Peyer's patch (tissue), 4 donors: Measurements from ENCODE around the gene HELLS.

Experiments used
- POLR2A ChIP-seq, 2 donors: fragments of 450-650 bp; IDR thresholded peaks; one replicate each; pipeline ENCODE4 v1.5.1; 2017; ENCODE audit warnings: antibody characterized with exemption in 2 of 2, mild to moderate bottlenecking in 2 of 2, moderate library complexity in 2 of 2
- TF ChIP-seq, protein P1 (sequence below), 6 experiments: fragments of 450-650 bp in 4 of 6; fragments of 200-600 bp in 2 of 6; sonication (generic) in 1 of 6; IDR thresholded peaks; one replicate each; pipeline ENCODE4 v1.5.1; 2017 to 2019; ENCODE audit warnings: antibody characterized with exemption in 6 of 6, mild to moderate bottlenecking in 3 of 6, moderate library complexity in 1 of 6

DNA sequence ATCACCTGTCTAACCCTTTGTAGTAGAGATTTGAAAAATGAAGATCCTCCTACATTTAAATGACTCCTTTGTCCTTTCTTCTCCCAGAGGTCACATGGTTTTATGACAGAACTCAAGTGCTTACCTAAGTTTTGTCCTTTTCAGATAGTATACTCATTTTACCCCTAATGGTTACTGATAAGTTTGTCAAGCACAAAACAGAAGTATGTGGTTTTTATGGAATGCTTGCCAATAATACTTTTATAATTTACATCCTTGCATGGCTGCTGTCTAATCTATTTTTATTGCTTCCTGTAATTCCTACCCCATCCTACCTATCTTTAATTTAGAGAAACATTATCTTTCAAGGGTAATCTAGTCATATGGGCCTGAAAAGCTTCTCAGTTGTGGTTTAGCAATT, 37.5 kb downstream of the HELLS start:
- TF ChIP-seq, protein P1, sequence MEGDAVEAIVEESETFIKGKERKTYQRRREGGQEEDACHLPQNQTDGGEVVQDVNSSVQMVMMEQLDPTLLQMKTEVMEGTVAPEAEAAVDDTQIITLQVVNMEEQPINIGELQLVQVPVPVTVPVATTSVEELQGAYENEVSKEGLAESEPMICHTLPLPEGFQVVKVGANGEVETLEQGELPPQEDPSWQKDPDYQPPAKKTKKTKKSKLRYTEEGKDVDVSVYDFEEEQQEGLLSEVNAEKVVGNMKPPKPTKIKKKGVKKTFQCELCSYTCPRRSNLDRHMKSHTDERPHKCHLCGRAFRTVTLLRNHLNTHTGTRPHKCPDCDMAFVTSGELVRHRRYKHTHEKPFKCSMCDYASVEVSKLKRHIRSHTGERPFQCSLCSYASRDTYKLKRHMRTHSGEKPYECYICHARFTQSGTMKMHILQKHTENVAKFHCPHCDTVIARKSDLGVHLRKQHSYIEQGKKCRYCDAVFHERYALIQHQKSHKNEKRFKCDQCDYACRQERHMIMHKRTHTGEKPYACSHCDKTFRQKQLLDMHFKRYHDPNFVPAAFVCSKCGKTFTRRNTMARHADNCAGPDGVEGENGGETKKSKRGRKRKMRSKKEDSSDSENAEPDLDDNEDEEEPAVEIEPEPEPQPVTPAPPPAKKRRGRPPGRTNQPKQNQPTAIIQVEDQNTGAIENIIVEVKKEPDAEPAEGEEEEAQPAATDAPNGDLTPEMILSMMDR (IDR thresholded peaks at IDR 0.05) = no peak
- TF ChIP-seq POLR2A (IDR thresholded peaks at IDR 0.05) = no peak
